ELF-1 (cell line): ENCODE results near the gene ARHGEF26.
A peak's percentile ranks its signal among the peaks of the same experiment; 100 is the strongest.

ENCODE experiments used
- DNase-seq: peaks from one replicate; pipeline ENCODE4 v3.0.0-alpha.2; 2016; ENCODE audit warnings: low read depth, low spot score

ARHGEF26 gene

GRCh38 chr3:154195620-154196356, 74.6 kb downstream of the ARHGEF26 start:
- no peak for DNase-seq

GRCh38 chr3:154197751-154198150, 76.6 kb downstream of the ARHGEF26 start:
- DNase-seq, result no peak

- DNase-seq, result no peak
Measured at GRCh38 chr3:154209499-154209898, 88.3 kb downstream of the ARHGEF26 start.

- no peak for DNase-seq
Measured at GRCh38 chr3:154210986-154211385, 89.8 kb downstream of the ARHGEF26 start.

GRCh38 chr3:154214306-154214705, 93.1 kb downstream of the ARHGEF26 start:
- no peak for DNase-seq

- peak; percentile 19 for DNase-seq
Measured at GRCh38 chr3:154217671-154218070, 96.5 kb downstream of the ARHGEF26 start.

GRCh38 chr3:154218728-154219127, 97.5 kb downstream of the ARHGEF26 start:
- no peak for DNase-seq

GRCh38 chr3:154220462-154220861, 99.3 kb downstream of the ARHGEF26 start:
- DNase-seq, result no peak

- no peak for DNase-seq
Measured at GRCh38 chr3:154223519-154223918, 102.3 kb downstream of the ARHGEF26 start.

GRCh38 chr3:154224366-154224765, 103.2 kb downstream of the ARHGEF26 start:
- DNase-seq, result peak; percentile 55

- DNase-seq, result no peak
Measured at GRCh38 chr3:154224866-154225265, 103.7 kb downstream of the ARHGEF26 start.

- no peak for DNase-seq
Measured at GRCh38 chr3:154225536-154225935, 104.3 kb downstream of the ARHGEF26 start.

- no peak for DNase-seq
Measured at GRCh38 chr3:154227531-154227930, 106.3 kb downstream of the ARHGEF26 start.

- DNase-seq, result peak; percentile 34
Measured at GRCh38 chr3:154228561-154229216, 107.5 kb downstream of the ARHGEF26 start.

- DNase-seq, result peak; percentile 14
Measured at GRCh38 chr3:154229217-154229590, 108.0 kb downstream of the ARHGEF26 start.

GRCh38 chr3:154235330-154235729, 114.1 kb downstream of the ARHGEF26 start:
- no peak for DNase-seq

GRCh38 chr3:154236331-154236730, 115.1 kb downstream of the ARHGEF26 start:
- no peak for DNase-seq

- DNase-seq, result no peak
Measured at GRCh38 chr3:154240235-154240634, 119.0 kb downstream of the ARHGEF26 start.

- DNase-seq, result peak; percentile 38
Measured at GRCh38 chr3:154241496-154241895, 120.3 kb downstream of the ARHGEF26 start.

GRCh38 chr3:154242766-154243165, 121.6 kb downstream of the ARHGEF26 start:
- peak; percentile 90 for DNase-seq

- DNase-seq, result no peak
Measured at GRCh38 chr3:154243353-154243752, 122.2 kb downstream of the ARHGEF26 start.

GRCh38 chr3:154244644-154245043, 123.5 kb downstream of the ARHGEF26 start:
- DNase-seq, result no peak

- no peak for DNase-seq
Measured at GRCh38 chr3:154247806-154248415, 126.7 kb downstream of the ARHGEF26 start.
